Neural progenitor cell (in vitro differentiated cells): ENCODE results near the gene FGD3.

ENCODE experiments used
- CTCF ChIP-seq: fragments of 200-600 bp; sonication (generic); IDR thresholded peaks from 2 replicates; pipeline ENCODE4 v1.5.1; 2017; ENCODE audit warnings: antibody characterized with exemption, mild to moderate bottlenecking
- EZH2 ChIP-seq: fragments of 200-600 bp; sonication (generic); IDR thresholded peaks from 2 replicates; pipeline ENCODE4 v1.6.1; 2017; ENCODE audit warnings: antibody characterized with exemption, mild to moderate bottlenecking, moderate library complexity
- EZH2phosphoT487 ChIP-seq: fragments of 200-600 bp; sonication (generic); IDR thresholded peaks from 2 replicates; pipeline ENCODE4 v1.6.1; 2017; ENCODE audit warnings: antibody characterized with exemption

GRCh38 chr9:93060746-93061259 is 113.5 kb downstream of the FGD3 start:
- TF ChIP-seq CTCF, result no peak
- TF ChIP-seq EZH2, result no peak
- TF ChIP-seq EZH2phosphoT487, result no peak
